Middle frontal gyrus (tissue), 1 donor: ENCODE results near the gene FDPS.
"Not testable (repeated sequence)": the region's sequence is repeated elsewhere in the genome, so short reads cannot be mapped to it uniquely, and the experiment has no call there.

Experiments used
- DNase-seq: peaks from one replicate; pipeline ENCODE4 v3.0.0-alpha.2; 2015; ENCODE audit warnings: low spot score; ENCODE audit errors: extremely low spot score

The FDPS gene

DNA sequence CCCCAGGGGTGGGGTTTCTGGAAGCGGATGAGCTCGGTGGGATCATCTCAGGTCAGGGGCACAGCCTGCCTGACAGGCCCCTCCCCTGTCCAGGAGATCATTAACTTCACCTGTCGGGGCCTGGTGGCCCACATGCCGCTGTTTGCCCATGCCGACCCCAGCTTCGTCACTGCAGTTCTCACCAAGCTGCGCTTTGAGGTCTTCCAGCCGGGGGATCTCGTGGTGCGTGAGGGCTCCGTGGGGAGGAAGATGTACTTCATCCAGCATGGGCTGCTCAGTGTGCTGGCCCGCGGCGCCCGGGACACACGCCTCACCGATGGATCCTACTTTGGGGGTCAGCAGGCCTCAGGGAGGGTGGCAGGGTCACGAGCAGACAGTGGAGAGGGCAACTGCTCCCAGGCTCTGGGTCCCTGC lies 23.0 kb upstream of the FDPS start:
- DNase-seq = no peak

DNA sequence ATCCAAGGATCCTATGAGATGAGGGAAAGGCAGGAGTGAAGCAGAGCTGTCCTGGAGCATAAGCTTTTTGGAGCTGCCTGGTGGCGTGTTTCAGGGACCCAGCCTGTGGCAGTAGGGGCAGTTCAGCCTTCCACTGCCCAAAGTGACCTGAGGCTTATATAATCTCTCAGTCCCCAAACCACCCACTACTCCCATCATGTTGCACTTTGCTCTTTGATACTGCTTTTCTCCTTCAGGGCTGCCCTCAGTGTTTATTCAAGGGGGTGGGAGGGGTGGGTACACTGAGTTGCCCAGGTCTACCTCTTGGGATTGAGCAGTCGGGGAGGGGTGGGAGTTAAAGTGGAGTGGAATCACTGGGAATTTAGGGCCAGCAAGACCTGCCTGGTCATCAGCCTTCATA lies 22.1 kb upstream of the FDPS start:
- DNase-seq = no peak

DNA sequence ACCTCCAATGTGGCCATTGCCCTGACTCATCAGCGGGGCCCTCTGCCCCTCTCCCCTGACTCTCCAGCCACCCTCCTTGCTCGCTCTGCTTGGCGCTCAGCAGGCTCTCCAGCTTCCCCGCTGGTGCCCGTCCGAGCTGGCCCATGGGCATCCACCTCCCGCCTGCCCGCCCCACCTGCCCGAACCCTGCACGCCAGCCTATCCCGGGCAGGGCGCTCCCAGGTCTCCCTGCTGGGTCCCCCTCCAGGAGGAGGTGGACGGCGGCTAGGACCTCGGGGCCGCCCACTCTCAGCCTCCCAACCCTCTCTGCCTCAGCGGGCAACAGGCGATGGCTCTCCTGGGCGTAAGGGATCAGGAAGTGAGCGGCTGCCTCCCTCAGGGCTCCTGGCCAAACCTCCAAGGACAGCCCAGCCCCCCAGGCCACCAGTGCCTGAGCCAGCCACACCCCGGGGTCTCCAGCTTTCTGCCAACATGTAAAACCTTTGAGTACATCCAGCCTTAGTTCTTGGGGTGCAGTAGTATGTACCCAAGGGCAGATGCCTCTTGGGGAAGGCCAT lies 20.6 kb upstream of the FDPS start:
- no peak for DNase-seq

DNA sequence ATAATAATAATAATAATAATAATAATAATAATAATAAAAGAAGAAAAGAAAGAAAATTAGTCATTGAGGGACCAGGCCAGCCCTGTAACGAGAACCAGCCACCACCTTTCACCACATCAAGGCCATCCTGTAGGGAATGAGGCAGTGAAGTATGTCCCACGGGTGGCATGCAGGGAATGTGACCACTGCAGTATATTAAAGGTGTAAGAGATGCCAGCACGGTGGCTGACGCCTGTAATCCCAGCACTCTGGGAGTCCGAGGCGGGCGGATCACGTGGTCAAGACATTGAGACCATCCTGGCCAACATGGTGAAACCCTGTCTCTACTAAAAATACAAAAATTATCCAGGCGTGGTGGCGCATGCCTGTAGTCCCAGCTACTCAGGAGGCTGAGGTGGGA lies 17.7 kb upstream of the FDPS start:
- not testable (repeated sequence) for DNase-seq

DNA sequence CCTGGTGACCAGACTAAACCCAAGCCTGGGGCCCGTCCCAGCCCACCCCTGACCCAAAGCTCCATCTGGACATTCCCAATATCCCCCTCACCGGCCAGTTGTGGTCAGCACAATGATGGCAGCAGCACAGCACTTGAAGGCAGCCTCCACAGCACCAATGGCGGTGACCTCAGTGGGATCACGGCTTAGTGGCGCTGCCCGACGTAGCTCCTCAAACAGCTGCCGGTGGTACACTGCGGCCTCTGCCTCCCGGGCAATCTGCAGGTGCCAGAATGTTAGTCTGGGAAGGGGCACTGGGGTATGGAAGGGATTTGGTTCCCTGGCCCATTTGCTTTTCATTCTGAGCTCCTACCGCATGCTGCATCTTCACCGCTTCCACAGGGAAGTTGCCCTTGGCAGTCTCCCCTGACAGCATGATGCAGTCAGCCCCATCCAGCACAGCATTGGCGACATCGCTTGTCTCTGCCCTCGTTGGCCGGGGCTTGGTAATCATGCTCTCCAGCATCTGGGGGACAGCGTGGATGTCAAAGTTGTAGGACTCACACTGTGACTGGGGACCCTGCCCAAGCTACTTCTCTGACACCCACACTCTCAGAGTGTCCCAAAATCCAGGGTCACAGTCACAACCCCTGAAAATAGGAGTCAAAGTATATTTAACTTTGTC lies 15.4 kb upstream of the FDPS start:
- DNase-seq = no peak

DNA sequence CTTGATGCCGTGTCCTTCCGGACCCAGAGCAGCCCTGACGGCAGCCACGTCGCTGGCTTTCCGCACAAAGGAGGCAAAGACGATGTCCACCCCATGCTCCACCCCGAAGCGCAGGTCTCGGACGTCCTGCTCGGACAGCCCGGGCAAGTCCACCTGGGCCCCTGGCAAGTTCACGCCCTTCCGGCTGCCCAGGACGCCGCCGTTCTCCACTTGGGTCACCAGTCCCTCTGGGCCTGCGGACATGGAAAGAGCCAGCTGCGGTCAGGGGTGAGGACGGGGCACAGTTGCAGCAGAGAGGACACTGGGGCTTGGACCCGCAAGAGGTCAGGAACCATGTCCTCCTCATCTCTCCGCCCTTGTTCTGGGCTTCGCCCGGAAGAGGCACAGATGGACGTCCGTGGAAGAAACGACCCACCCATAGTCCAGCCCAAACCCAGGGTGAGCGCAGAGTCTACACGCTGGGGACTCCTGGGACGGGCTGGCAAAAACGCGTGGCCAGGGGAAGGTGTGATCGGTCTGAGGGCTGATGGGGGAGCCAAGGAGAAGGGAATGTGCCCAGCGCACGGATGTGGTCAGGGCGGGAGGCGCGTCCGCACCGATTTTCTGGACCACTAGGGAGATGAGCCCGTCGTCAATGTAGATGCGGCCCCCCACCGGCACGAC lies 14.0 kb upstream of the FDPS start:
- no peak for DNase-seq

DNA sequence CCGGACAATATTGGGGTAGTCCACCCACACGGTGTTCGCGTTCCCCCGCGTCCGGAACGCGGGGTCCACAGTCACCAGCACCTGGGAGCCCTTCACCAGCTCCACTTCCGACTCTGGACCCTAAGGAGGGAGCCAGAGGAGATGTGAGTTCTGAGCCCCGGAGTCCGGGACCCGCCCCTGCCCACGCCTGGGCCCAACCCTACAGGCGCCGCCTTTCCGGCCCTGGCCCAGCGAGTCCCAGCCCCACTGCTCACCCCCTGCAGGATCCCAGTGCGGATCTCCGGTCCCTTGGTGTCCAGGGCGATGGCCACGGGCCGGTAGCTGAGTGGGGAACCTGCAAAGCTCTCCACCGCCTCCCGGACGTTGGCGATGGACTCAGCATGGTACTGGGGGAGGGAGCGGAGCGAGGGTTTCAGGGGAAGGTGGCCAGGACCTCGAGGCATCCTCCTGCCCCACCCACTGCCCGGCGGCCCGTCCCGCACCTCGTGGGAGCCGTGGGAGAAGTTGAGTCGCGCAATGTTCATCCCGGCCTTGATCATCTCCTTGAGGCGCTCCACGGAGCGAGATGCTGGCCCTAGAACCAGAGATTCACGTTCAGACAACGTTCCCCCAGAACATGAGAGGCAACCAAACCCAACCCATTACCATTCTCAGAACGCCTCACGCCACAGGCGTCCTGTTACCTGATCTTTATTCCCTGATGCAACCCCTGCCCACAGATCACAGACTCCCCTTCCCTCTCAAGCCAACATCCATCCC lies 13.3 kb upstream of the FDPS start:
- no peak for DNase-seq

DNA sequence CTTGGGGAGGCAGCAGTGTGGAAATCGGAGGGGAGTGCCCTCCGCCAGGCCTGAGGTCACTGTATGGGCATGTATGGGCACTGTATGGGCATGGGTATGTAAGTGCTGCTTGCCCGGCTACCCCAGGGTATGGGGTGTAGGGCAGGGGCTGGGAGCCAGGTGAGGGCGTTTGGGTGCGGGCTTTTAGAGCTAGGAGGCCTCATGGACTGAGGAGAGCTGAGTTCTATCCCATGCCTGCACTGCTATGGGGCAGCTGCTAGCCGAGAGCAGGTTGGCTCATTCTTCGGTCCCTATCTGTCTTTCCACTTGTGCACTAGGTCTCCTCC lies 12.8 kb upstream of the FDPS start:
- DNase-seq = no peak

DNA sequence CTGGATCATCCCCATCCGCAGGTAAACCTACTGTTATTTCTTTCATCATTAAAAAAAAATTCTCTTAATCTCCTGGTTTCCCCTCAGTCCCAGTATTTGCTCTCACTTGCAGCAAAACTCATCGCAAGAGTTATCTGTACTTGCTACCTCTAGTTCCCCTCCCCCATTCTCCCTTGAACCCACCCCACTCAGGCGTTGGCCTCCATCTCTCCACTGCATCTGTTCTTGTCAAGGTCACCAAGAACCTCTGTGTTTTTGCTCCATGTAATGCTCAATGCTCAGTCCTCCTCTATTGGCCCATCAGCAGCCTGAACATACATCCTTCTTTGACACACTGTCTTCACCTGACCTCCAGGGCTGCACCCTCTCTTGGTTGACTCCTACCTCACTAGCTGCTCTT lies 12.0 kb upstream of the FDPS start:
- DNase-seq = no peak

DNA sequence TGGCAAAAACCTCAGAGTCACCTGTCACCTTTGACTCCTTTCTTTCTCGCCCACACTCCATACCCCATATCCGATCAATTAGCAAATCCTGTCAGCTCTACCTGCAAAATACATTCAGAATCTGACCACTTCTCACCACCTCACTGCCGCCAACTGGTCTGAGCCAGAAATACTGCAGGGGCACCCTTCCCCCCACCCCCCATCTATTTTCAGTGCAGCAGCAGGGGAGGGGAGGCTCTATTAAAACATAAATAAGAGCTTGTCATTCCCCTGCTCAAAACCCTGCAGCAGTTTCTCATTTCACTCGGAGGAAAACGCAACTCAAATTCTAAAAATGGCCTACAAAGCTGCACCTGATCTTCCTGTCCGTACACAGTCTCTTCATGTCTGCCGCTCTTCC lies 11.3 kb upstream of the FDPS start:
- DNase-seq = no peak

DNA sequence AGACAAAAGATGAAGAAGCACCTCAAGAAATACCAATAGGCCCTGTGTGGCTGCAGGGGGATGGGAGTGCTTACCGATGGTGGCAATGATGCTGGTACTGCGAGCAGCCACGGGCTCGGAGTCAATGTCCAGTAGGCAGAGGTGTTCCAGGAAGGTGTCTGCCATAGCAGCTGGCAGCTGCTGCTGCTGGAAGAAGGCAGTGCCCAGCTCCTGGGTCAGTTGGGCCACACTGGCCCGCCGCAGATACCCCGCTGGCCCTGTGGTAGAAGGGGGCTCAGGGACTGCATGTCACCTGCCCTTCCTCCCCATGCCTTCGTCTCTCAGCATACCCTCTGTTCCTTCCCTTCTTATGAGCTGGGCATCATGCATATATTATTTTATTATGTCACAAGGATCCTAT lies 8.6 kb upstream of the FDPS start:
- DNase-seq = no peak

DNA sequence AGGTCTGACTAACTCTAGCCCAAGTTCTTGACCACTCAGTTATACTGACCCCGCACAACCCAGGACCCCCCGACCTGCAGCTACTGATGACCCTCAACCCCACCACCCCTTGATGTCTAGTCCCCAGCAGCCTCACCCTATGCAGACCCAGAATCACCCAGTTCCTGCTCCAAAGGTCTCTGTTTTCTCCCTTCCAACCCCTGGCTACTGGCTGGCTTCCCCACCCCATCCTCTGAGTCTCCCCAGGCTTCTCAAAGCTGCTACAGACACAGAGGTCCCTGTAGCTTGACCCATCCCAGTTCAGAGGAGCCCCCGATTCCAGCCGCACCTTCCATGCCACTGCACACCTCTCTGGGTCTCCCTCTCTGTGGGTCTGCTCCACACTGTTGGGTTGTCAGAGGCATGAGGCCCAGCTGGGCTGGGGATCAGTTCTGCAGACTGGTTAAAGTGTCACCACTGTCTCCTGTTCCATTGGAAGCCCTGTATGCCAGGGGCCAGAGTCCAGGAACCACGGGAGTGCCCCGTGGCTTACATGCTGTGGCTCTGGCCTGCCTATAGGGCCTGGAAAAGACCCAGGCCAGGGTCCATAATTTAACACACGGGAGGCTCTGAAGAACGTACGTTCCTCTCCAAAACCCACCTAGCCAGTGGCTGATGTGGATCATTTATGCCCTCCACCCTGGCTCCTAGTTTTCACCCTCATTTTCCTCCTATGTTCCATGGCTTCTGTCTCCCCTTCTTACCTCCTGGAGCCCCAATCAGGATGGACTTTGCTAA lies 7.9 kb upstream of the FDPS start:
- DNase-seq = no peak

DNA sequence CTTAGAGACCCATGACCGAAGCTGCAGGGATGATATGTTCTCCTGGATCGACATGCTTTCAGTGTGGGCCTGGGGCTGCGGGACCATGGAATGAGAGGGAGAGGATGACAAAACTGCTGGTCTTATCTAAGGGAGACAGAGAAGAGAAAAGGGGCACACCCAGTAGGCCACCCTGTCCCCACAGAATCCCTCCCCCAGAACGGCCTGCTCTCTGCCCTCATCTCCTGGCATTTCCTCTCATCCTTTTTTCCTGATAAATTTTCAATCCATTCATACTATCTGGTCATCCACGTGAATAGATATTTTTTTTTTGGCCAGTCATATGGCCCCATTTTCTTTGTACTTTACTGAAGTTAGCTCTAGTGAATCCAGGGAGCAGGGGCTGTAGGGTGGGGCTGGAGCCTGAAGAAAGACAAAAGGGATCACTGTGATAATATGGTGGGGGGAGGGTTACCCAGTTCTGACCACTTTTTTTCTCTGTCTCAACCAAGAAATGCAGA lies 7.3 kb upstream of the FDPS start, which contains the start of gene PKLR:
TSS of gene PKLR (minus strand) at position 97 of the 500 bp plus-strand sequence. CDS start at position 54, 43 bp downstream.
- no peak for DNase-seq

DNA sequence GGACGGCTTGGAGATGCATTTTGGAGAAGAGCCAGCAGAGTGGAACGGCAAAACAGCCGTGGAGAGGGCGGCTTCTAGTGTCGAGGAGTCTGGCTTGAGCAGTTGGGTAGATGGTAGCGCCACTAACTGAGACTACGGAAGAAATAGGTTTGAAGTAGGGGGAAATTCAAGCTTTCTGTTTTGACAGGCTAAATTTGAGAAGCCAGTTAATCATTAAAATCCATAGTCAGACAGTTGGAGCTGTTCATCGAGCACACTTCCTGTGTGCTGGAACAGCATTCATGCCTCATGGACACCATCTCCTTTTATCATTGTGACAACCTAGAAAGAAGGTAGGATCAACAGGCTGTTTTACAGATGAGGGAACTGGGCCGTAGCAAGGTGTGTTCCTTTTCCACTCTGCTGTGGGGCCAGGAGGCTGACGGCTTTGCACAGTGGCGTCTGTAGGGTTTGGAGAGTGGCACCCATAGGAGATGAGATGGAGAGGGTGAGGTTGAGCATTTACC lies 4.1 kb upstream of the FDPS start:
- no peak for DNase-seq

DNA sequence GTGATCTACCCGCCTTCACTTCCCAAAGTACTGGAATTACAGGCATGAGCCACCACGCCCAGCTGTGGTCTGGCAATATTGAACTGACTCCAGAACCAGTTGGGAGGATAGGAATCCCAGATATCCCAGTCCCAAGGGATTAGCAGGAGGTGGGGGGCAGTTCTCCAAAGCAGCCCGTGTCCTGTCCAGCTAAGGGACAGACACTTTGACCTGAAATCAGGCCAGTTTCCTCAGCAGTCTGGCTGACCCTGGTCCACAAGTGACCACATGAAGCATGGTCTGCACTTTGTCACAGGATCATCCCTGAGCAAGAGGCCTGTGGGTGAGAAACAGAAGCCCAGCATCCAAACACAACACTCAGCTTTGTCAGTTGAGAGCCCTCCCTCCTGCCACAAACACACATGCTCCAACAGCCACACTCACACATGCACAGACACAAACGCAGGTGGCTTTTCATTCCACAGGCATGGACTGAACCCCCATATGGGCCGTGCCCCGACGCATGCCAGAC lies 2.7 kb upstream of the FDPS start:
- DNase-seq = no peak

DNA sequence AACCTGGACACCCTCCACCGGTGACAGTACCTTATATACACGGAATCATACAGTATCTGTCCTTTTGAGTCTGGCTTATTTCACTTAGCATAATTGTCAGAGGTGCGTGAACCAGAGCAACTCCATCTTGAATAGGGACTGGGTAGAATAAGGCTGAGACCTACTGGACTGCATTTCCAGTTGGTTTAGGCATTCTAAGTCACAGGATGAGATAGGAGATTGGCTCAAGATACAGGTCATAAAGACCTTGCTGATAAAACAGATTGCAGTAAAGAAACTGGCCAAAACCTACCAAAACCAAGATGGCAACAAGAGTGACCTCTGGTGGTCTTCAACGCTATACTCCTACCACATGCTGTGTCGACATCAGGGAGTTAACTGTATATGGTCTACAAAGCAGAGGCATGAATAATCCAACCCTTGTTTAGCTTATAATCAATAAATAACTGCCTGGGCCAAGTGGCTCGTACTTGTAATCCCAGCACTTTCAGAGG lies 1.4 kb upstream of the FDPS start:
- no peak for DNase-seq

DNA sequence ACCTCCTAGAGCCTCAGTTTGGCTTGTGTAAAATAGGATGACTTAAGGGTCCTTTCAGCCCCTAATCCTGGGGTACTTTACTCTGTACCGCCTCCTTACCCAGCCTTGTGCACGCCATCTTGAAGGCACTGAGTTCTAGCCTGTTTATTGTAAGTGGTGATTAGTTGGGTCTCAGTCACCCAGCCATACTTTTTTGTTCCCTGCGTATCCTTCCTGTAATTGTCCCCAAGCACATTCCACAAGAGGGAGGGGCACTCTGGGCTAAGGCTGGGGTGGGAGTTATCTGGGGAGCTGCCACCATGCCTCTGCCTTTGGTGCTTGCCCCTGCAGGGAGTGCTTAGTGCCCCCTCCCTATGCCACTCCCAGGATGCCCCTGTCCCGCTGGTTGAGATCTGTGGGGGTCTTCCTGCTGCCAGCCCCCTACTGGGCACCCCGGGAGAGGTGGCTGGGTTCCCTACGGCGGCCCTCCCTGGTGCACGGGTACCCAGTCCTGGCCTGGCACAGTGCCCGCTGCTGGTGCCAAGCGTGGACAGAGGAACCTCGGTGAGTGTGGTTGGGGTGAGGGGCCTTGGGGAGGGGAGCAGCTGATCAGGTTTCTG lies 856 bp downstream of the FDPS start:
- no peak for DNase-seq

DNA sequence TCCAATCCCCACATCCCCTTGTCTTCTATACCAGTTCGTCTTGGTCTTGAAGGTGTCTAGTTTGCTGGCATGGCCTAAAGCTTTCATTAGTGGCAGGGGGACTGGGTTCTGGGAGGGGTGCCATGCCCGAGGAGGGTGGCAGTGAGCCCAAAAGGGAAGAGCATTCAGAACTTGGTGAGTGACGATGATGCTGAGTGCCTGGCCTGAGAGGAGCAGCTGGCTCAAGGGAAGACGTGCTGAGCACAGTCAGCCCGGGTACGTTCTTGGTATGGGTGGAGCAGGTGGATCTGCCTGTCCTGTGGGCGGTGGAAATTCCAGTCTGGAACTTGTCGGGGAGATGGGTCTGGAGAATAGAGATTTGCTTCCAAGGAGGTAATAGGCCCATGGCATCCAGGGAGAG lies 4.6 kb downstream of the FDPS start:
- no peak for DNase-seq

DNA sequence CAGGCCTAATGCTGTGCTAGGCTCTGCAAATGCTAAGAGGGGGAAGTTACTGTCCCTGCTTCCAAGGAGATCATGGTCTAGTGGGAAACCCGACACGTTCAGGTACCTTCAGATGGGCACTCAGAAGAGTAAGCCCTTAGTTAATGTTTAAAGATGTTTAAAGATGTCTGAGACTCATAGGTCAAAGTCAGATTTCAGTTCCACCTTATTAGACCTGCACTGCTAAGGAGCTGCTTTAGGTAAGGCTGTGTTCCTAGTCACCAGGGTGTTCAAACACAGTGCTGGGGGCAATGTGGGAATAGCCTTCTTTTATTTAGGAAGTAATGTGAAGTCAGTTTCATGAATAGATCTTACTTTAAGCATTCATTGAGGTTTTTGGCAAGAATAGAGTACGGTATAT lies 8.3 kb downstream of the FDPS start:
- no peak for DNase-seq

DNA sequence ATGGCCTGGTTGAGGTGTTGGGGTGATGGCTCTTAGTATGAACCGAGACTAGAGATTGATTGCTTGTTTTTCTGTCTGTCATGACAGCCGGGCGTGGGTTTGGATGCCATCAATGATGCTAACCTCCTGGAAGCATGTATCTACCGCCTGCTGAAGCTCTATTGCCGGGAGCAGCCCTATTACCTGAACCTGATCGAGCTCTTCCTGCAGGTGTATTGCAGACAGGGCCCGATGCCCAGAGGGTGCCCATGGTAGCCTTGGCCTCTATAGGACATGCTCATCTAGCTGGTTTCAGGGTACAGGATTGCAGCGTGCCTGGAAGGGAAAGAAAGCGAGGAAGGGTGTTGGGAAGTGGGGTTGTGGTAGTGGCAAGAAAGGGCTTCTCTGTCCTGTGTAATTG lies 9.4 kb downstream of the FDPS start:
- DNase-seq = no peak
